ENCODE data around the gene AMPD2. TPM values are rescaled to one million over a fixed set of nuclear protein-coding genes. Genes with fewer than 3 reads are reported as not detected.

Gene AMPD2
- polyA plus RNA-seq, 2 of the 4 experiments (the other 2 are of a cell fraction): 19.3 to 47.2 TPM

DNA sequence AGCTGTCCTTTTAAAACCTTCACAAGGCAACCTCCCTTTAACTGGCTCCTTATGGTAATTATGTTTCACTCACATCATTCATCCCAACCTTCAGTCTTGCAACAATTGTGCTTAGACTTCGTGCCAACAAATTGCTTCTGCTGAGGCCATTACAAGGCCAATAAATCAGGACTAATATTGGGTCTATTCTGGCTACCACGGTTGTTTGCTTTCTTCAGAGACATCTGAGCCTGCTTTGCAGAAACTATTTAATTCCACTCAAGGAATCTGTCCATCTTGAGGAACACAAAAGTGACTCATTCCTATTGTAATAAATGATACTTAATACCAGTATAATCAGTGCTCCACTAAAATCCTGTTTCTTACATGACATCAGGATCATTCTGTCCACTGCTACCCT lies 33.7 kb downstream of the AMPD2 start:
- ChIA-PET CTCF (interaction anchor here (2.0 to 10.6 kb wide), 3 partner anchors 14 to 331 kb away, joined by 11 to 187 read pairs (median 103); partner anchors contain the start of gene AHCYL1), POLR2A (no interaction called here)
- FAIRE-seq: no peak
- Histone ChIP-seq H3K4me2 (no peak overlapping the region), H3K27ac (no peak overlapping the region), H3K4me1 (peaks cover 21% of the 10 kb centered on the region; the same call in 2 of the 3 replicates), H3K9me3 (no peaks in the 10 kb centered on the region), H3K4me3 (no peak overlapping the region)
- ATAC-seq: no peak
- no peak for DNase-seq (ENCODE audit: low read depth in 1 of 2, low spot score in 1 of 2)
- 42% methylated on average over 2 of the region's 2 CpGs for WGBS (ENCODE audit: missing lambda C conversion rate)
- TF ChIP-seq ESRRA (IDR thresholded peaks at IDR 0.05; ENCODE audit: borderline replicate concordance, low read length): no peak

DNA sequence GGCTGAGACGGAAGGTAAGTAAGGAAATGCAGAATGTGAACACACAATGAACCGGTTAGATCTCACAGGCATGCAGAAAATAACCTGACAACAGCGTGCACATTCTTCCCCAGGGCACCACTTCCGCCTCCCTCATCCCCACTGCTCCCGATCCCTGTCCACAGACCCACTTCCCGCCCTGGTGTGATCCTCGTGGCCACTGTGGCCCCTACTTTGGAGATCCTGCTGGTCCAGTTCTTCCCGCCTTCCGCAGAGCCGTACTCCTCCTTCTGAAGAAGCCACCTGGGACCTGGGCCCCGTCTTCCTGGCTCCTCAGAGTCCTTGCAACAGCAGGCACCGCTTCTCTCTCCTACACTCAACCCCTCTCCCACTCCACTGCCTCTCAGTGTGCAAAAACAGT lies 34.9 kb downstream of the AMPD2 start:
- Histone ChIP-seq H3K4me1 (peaks cover 17% of the 10 kb centered on the region; the same call in 2 of the 3 replicates), H3K4me3 (no peak overlapping the region), H3K27ac (no peak overlapping the region), H3K4me2 (no peak overlapping the region), H3K9me3 (no peaks in the 10 kb centered on the region)
- DNase-seq (ENCODE audit: low read depth in 1 of 2, low spot score in 1 of 2) (no peak), FAIRE-seq (no peak), ATAC-seq (no peak)
- TF ChIP-seq, protein P1, sequence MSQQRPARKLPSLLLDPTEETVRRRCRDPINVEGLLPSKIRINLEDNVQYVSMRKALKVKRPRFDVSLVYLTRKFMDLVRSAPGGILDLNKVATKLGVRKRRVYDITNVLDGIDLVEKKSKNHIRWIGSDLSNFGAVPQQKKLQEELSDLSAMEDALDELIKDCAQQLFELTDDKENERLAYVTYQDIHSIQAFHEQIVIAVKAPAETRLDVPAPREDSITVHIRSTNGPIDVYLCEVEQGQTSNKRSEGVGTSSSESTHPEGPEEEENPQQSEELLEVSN (IDR thresholded peaks at IDR 0.05; ENCODE audit: borderline replicate concordance, low read depth): no peak
- TF ChIP-seq HEYL (CRISPR knock-in tag; IDR thresholded peaks at IDR 0.05) (no peak), CBX2 (IDR thresholded peaks at IDR 0.05; ENCODE audit: borderline replicate concordance, low read depth) (no peak), SMC3 (IDR thresholded peaks at IDR 0.05) (no peak), EP300 (IDR thresholded peaks at IDR 0.05) (no peak), JUNB (IDR thresholded peaks at IDR 0.05) (no peak), CEBPB (IDR thresholded peaks at IDR 0.05) (no peak), POLR2AphosphoS2 (conservative IDR thresholded peaks at IDR 0.05; ENCODE audit: low read length) (no peak), CBX8 (IDR thresholded peaks at IDR 0.05) (no peak), HOXB13 (CRISPR knock-in tag; IDR thresholded peaks at IDR 0.05; ENCODE audit: low read depth) (no peak)
- TF ChIP-seq, protein P2, sequence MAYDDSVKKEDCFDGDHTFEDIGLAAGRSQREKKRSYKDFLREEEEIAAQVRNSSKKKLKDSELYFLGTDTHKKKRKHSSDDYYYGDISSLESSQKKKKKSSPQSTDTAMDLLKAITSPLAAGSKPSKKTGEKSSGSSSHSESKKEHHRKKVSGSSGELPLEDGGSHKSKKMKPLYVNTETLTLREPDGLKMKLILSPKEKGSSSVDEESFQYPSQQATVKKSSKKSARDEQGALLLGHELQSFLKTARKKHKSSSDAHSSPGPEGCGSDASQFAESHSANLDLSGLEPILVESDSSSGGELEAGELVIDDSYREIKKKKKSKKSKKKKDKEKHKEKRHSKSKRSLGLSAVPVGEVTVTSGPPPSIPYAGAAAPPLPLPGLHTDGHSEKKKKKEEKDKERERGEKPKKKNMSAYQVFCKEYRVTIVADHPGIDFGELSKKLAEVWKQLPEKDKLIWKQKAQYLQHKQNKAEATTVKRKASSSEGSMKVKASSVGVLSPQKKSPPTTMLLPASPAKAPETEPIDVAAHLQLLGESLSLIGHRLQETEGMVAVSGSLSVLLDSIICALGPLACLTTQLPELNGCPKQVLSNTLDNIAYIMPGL (CRISPR knock-in tag; IDR thresholded peaks at IDR 0.05; ENCODE audit: borderline replicate concordance): no peak
- POLR2A ChIA-PET: no interaction called here
- CTCF ChIA-PET: interaction anchor here (1.7 to 10.6 kb wide), 3 partner anchors 15 to 330 kb away, joined by 5 to 187 read pairs (median 5); partner anchors contain the start of gene AHCYL1
- WGBS (ENCODE audit: missing lambda C conversion rate): 89% methylated on average over 12 of the region's 12 CpGs

DNA sequence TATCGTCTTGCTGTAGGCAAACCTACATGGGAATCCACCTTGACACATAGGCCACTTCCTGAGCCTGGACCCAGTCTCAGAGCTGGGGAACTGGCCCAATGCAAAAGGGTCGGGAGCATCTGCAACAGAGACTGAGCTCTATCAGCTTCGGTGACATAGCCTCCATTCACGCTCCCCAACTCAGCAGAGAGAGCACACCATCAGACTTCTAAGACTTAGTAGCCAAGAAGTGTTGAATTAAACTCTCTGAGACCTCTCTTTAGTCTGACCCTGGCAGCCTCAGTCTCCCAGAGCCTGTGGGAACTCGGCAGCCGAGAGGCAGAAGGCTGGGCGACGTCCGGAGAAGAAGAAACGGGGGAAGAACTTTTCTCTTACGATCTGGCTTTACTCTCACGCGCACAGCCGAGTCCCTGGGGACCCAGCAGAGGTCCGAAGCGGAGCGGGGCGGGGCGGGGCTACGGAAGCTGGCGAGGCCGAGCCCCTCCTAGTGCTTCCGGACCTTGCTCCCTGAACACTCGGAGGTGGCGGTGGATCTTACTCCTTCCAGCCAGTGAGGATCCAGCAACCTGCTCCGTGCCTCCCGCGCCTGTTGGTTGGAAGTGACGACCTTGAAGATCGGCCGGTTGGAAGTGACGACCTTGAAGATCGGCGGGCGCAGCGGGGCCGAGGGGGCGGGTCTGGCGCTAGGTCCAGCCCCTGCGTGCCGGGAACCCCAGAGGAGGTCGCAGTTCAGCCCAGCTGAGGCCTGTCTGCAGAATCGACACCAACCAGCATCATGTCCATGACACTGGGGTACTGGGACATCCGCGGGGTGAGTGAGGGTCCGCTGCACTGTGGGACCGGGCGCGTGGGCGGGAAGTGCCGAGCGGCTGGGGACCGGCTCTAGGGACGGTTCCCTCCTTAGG lies 36.2 kb downstream of the AMPD2 start, which contains the start of gene GSTM4:
TSS of gene GSTM4 (plus strand) at position 485 of the 905 bp plus-strand sequence. CDS start at position 776, 291 bp downstream.
- DNase-seq (ENCODE audit: low read depth in 1 of 2, low spot score in 1 of 2) (peak; percentile 53 to 60), FAIRE-seq (no peak), ATAC-seq (peak; percentile 95 to 96)
- Histone ChIP-seq H3K27ac (peak within 1 kb of the TSS; percentile 77 to 89), H3K4me1 (peaks cover 5% of the 10 kb centered on the region; the same call in 1 of the 3 replicates), H3K9me3 (no peaks in the 10 kb centered on the region), H3K4me2 (peak within 1 kb of the TSS; percentile 85), H3K4me3 (peak within 1 kb of the TSS; percentile 73)
- 10% methylated on average over 14 of the region's 54 CpGs for WGBS (ENCODE audit: missing lambda C conversion rate)
- POLR2A ChIA-PET: interaction anchor here (1.9 kb wide), 1 partner anchor 107 kb away, joined by 5 read pairs; the partner anchor contains the start of gene GNAI3
- 0 out of 2 replicates have a peak, but pooled peaks have one; percentile 17 for TF ChIP-seq POLR2A (IDR thresholded peaks at IDR 0.05; ENCODE audit: low read length)
- TF ChIP-seq, protein P3, sequence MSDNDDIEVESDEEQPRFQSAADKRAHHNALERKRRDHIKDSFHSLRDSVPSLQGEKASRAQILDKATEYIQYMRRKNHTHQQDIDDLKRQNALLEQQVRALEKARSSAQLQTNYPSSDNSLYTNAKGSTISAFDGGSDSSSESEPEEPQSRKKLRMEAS (IDR thresholded peaks at IDR 0.05): peak; percentile 50; the same call in 1 of the 2 replicates
- TF ChIP-seq ESRRA (IDR thresholded peaks at IDR 0.05; ENCODE audit: borderline replicate concordance, low read length): 0 out of 2 replicates have a peak, but pooled peaks have one; percentile 13
- no peak for TF ChIP-seq CHD2 (IDR thresholded peaks at IDR 0.05; ENCODE audit: low read length, partially characterized antibody)
- CTCF ChIA-PET: interaction anchor here (1.7 to 10.6 kb wide), 5 partner anchors 16 to 328 kb away, joined by 4 to 187 read pairs (median 5); partner anchors contain the start of gene AHCYL1
